ENCODE measurements around the gene PSMD5.

Gene PSMD5

GRCh38 chr9:120768886-120769285 is 73.8 kb downstream of the PSMD5 start:
- Mint-ChIP-seq H3K27me3 (no peaks in the 10 kb centered on the region), H3K4me3 (no peak overlapping the region), H3K27ac (peak overlapping the region; percentile 80), H3K36me3 (peaks cover 59% of the 10 kb centered on the region), H3K9me3 (no peaks in the 10 kb centered on the region), H3K4me1 (peaks cover 36% of the 10 kb centered on the region)
- CTCF ChIA-PET, result interaction anchor here (1.0 to 2.3 kb wide), 3 partner anchors 11 to 128 kb away, joined by 3 to 12 read pairs (median 3); no protein-coding TSS in a partner anchor
- no peak for DNase-seq

GRCh38 chr9:120768247-120768646 is 74.5 kb downstream of the PSMD5 start:
- Mint-ChIP-seq H3K4me1 (peaks cover 36% of the 10 kb centered on the region), H3K27ac (peak overlapping the region; percentile 6), H3K36me3 (peaks cover 59% of the 10 kb centered on the region), H3K4me3 (no peak overlapping the region), H3K9me3 (no peaks in the 10 kb centered on the region), H3K27me3 (no peaks in the 10 kb centered on the region)
- CTCF ChIA-PET, result interaction anchor here (1.0 to 2.3 kb wide), 2 partner anchors 12 kb away, joined by 3 to 12 read pairs; no protein-coding TSS in a partner anchor
- DNase-seq, result no peak

- H3K36me3 Mint-ChIP-seq, result peaks cover 59% of the 10 kb centered on the region
- no peak overlapping the region for H3K27ac Mint-ChIP-seq
- no peak for DNase-seq
- H3K27me3 Mint-ChIP-seq, result no peaks in the 10 kb centered on the region
- peaks cover 36% of the 10 kb centered on the region for H3K4me1 Mint-ChIP-seq
- H3K9me3 Mint-ChIP-seq, result no peaks in the 10 kb centered on the region
- no peak overlapping the region for H3K4me3 Mint-ChIP-seq
- CTCF ChIA-PET, result interaction anchor here (2.3 kb wide), 1 partner anchor 12 kb away, joined by 12 read pairs; no protein-coding TSS in a partner anchor
Measured at GRCh38 chr9:120767451-120767850, 75.3 kb downstream of the PSMD5 start.

All from activated naive CD4-positive, alpha-beta T cell treated with anti-CD3 and anti-CD28 coated beads, Interleukin-2, amount 10 ng/mL, durations not matched to agents 7 days and 5 days (primary cell).